Measurements from ENCODE around the gene FGD1.
A peak's percentile ranks its signal among the peaks of the same experiment; 100 is the strongest.
"Not testable (repeated sequence)": the region's sequence is repeated elsewhere in the genome, so short reads cannot be mapped to it uniquely, and the experiment has no call there.

The FGD1 gene

DNA sequence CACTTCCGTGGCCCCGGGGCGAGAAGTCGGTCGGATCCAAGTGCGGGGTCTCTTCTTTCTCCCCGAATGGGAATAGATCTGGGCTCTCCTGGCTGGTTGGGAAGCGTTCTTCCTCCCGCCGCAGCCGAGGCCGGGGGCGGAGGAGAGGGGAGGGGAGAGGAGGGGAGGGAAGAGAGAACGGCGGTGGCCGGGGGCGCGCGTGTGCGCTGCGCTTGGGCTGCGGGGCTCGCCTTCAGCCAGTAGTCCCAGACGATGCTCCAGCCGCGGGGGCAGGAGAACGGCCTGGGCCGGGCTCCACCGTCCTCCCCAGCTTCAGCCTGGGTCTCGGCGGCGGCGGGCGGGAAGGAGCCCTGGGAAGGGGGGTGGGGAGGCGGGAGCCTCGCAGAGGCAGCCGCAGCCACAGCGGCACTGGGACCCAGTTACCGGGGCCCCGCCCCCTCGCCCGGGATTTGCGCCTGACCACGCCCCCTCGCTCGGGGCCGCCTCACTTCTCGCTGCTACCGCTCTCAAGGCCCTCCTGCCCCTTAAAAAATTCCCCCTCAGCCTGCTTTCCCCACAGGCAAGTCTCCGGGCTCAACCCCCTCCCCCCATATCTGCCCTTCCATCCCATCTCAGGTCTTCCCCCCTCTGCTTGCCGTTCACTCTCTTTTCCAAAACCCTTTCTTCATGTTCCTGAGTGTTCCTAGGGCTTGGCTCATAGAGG is at the start of gene FGD1:
FGD1 (minus strand) TSS at position 421 of the 703 bp plus-strand sequence. CDS start 802 bp downstream, outside the sequence.
- peak; percentile 29 for DNase-seq

DNA sequence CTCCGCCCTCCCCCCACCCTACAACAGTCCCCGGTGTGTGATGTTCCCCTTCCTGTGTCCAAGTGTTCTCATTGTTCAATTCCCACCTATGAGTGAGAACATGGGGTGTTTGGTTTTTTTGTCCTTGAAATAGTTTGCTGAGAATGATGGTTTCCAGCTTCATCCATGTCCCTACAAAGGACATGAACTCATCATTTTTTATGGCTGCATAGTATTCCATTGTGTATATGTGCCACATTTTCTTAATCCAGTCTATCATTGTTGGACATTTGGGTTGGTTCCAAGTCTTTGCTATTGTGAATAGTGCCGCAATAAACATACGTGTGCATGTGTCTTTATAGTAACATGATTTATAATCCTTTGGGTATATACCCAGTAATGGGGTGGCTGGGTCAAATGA is 46.2 kb upstream of the FGD1 start:
- DNase-seq = not testable (repeated sequence)

- DNase-seq = no peak
These were observed 44.3 kb upstream of the FGD1 start for GRCh38 chrX:54540289-54540688.

DNA sequence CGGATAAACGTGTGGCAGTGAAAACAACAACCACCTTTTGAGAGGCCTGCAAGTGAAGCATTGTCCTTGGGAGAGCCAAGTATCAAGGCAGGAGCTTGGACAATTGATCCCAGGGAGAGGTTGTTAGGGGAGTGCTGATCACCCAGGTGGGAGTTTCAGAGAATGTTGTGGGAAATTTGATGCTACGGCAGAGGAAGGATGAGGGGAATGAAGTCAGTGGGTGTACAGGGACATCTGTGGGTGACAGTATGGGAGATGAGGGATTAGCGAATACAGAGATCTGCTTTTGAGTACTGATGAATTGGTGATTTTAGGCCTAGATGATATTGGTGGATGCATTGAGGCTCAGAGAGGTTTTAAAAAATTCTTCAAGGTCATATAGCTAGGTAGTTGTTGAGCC is 38.2 kb upstream of the FGD1 start:
- DNase-seq = no peak

DNA sequence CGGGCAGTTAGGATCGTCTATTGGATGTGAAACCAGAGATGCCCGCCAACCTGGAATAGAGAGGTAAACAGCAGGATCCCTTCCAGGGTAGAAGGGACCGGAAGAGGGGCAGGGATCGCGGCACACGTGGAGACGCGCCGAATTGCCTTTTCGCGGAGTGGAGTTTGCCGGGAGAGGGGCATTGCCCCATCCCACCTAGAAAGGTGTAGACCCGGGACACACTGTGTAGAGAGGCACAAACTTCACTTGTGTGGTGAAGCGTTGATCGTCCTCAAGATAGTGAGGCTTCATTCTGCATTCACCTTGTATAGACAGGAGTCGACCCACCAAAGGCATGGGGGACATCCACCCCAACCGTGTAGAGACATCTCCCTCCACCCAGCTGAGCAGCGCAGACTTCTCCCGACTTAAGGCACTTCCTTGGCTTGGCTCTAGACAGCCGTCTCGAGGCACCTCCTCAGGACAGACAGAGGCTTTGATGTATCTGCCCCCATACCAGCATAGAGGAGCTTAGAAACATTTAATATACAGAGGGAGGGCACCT is 34.4 kb upstream of the FGD1 start:
- no peak for DNase-seq

GRCh38 chrX:54529552-54530356 is 33.7 kb upstream of the FGD1 start, which contains the start of gene GNL3L:
Gene GNL3L, plus strand, starts transcription at chrX:54530219. Its CDS starts 2,348 bp downstream, at chrX:54532567.
- DNase-seq = peak; percentile 84

- peak; percentile 47 for DNase-seq
These were observed 33.1 kb upstream of the FGD1 start for GRCh38 chrX:54529151-54529550.

- DNase-seq = no peak
These were observed 13.4 kb upstream of the FGD1 start for GRCh38 chrX:54509400-54509799.

DNA sequence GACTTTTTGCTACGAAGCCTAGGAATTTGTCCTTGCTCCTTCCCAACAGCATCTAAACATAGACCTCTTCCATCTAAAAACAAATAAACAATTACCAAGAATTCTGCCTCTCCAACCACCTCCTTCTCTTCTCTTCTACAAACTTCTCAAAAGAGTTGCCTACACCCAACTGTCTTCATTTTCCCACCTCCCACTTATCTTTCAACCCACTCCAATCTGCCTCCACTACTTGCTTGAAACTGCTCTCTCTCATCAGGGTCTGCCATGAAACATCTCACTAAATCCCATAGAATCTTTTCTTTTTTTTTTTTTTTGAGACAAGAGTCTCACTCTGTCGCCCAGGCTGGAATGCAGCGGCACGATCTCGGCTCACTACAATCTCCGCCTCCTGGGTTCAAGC is 902 bp upstream of the FGD1 start:
- DNase-seq = no peak

DNA sequence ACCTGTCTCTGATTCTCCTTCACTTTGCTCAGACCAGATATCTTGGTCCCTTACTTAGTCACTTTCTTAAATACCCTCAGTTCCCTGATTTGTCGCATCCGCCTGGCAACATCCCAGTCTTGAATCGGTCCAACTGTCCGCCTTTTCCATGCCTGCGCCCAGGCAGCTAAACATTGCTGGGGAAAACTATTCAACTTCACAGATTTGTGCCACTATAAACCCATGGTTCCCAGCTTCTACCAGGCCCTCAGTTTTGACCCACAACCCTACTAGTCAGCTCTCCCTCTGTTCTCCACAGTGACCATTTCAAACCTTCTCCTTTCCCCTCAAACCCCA is 451 bp upstream of the FGD1 start:
- DNase-seq = no peak

- DNase-seq = no peak
These were observed 833 bp downstream of the FGD1 start for GRCh38 chrX:54494989-54495813.

DNA sequence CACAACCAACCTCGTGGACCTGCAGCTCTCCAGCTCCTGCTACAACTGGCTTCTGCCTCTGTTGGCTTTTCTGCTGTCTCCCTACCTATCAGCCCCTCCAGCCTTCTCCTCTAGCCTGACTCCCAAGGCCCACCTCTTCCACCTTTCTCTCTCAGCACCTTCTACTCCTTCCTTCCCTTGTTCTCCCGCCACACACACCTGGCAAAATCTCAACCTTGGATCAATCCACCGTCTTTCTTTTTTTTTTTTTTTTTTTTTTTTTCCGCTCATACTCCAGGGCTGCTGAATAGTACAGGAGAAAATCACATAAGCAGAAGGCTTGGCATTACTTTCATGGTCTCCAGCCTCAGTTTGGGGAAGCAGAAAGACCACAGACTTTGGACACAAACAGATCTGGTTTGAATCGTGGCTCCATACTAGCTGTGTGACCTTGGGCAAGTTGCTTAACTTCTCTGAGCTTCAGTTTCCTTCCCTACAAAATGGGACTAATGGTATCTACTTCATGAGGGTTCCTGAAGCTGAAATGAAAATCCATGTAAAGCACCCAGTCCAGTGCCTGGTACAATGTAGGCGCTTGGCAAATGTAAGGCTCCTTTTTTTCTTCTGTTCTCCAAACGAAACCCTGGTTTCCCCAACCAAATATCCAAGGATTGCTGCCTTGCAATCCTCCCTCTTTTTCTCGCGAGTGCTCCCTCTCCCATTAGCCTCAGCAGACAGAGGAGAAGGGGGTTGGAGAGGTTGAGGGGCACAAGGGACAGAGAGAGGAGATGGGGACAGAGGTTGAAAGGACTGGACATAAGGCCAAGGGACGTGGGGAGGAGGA is 1.7 kb downstream of the FGD1 start:
- DNase-seq = no peak

GRCh38 chrX:54492340-54492739 is 3.7 kb downstream of the FGD1 start:
- DNase-seq = no peak

DNA sequence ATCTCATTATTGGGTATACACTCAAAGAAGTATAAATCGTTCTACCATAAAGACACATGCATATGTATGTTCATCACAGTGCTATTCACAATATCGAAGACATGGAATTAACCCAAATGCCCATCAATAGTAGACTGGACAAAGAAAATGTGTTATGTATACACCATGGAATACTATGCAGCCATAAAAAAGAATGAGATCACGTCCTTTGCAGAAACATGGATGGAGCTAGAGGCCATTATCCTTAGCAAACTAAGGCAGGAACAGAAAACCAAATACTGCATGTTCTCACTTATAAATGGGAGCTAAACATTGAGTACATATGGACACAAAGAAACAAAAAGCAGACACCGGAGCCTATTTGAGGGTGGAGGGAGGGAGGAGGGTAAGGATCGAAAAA is 6.2 kb downstream of the FGD1 start:
- DNase-seq = not testable (repeated sequence)

DNA sequence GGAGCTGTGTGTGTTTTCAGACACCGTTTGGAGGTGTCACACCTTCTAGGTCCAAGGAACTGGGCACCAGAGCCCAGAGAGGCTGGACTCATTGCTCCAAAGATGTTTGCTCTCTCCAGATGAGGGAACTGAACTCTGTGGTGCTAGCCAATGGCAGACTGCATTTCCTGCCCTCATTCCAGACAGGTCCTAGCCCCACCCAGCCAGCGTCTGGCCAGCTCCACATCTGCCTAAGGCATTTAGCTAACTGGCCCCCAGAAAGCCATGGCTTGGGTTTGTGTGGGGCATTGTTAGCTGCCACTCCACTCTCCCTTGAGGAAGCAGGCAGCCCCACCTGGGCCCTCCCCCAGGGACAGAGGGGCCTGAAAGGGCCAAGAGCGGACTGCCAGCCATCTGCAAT is 11.4 kb downstream of the FGD1 start:
- DNase-seq = no peak

DNA sequence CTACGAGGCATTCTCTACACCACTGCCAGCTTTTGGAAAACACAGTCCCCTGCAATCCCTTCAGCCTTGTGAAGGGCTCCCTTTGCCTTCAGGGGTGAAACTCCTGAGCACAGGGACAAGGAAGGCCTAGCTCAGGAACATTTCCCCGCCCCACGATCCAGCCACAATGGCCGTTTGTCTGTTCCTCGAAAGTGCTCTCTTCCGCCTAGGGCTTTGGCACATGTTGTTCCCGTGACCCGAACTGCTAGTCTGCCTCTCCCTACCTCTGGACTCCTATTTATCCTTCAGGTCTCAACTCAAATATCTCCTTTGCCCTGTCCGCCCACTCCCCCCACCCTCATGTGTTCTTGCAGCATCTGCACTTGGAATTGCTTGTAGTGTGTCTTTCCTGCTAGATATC is 12.1 kb downstream of the FGD1 start:
- DNase-seq = no peak

DNA sequence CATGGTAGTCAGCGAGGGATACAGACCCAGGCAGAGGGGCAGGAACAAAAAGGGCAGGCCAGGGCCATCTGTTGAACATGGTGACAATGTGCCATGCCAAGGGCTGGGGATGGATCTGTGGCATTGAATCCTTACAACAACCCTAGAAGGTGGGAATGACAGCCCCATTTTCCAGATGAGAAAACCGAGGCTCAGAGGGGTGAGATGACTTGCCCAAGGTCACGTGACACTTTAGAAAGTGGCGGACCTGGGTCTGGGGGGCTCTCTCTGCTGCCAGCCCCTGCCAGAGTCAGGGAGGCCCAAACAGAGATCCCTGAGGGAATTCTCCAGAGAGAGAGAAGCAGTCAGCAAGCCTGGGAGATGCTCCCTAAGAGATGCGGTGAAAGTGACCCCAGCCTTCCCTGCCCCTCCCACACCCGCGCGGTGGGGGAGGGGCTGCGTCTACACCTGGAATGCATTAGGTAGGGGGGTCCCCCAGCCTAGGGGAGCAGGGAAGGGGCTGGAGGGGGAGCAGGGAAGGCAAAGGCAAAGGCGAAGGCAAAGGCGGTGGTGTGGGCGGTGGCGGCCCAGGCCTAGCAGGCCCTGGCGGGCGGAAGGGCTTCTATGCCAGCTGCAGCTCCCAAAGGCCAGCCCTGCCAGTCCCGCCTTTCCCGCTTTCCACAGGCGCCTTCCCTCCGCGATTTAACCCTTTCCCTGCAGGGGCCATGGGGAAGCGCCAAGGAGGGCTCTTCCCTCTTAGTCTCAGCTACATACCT is 13.0 kb downstream of the FGD1 start:
- no peak for DNase-seq

GRCh38 chrX:54479136-54480111 is 16.6 kb downstream of the FGD1 start:
- peak; percentile 83 for DNase-seq

GRCh38 chrX:54473993-54474859 is 21.8 kb downstream of the FGD1 start:
- DNase-seq = no peak
